Measurements from ENCODE around the gene TSEN54.
A peak's percentile ranks its signal among the peaks of the same experiment; 100 is the strongest.
"Not testable (repeated sequence)": the region's sequence is repeated elsewhere in the genome, so short reads cannot be mapped to it uniquely, and the experiment has no call there.

Gene TSEN54

DNA sequence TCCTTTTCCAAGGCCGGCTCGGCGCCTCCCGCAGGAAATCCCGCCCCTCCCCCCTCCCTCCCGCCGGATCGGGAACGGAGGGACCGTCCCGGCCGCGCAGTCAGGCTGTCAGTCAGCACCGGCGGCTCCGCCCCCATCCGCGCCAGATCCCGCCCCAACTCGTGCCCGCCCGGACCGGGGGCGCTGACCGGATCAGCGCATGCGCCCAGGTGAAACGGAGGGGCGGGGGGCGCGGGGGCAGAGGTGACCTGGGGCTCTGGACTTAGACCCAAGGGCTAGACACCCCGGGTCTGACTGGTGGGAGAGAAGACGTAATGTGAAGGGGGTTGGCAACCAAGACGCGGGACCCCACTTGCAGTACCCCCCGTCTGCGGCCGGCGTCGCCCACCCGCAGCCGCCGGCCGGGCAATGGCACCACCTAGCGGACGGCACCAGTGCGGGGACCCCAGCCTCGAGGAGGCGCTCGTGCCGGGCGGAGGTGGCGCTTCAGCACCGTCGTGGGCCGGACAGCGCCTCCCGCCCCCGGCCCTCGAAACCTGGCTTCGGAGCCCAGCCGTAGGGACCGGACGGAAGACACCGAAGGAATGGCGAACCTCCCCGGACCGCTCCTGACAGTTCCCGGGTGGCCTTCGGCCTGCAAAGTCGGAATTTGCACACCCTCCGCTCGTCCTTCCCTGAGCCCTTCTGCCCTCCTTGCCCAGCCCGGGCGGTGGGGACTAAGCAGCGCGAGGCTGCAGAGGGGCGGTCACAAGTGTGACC, 653 bp upstream of the TSEN54 start, which contains the start of gene CASKIN2:
Gene CASKIN2, minus strand, starts transcription at position 42 of the 759 bp plus-strand sequence. CDS start 1,733 bp downstream, outside the sequence.
- peak within 1 kb of the TSS; percentile 78 for H3K4me3 ChIP-seq (ENCODE audit: low read depth, low read length)
- in situ Hi-C loops (cut with HindIII; ENCODE audit: low sequenced_read_pairs): no loop called here
- TF ChIP-seq CTCF (IDR thresholded peaks at IDR 0.05; ENCODE audit: low read depth, low read length, missing control alignments): peak; percentile 97
- DNase-seq (ENCODE audit: low read depth): peak; percentile 72

DNA sequence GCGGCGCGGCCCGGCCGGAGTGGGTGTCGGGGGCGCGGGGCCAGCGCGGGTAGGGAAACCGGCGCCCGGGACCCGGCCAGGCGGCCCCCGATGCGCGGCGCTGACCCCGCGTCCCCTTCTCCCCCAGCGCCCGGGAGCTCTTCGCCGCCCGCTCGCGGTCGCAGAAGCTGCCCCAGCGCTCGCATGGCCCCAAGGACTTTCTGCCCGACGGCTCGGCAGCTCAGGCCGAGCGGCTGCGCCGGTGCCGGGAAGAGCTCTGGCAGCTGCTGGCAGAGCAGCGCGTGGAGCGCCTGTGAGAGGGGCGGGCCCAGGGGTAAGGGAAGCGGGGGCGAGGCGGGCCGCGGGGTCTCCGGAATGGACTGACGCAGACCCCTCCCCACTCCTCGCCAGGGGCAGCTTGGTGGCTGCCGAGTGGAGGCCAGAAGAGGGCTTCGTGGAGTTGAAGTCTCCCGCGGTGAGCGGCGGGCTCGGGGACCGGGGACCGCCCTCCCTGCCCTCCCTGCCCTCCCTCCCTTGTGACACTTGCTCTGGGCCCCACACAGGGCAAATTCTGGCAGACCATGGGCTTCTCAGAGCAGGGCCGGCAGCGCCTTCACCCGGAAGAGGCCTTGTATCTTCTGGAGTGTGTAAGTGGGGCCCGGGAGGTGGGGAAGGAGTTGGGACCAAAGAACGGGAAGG, 430 bp downstream of the TSEN54 start:
- DNase-seq (ENCODE audit: low read depth): no peak
- peak overlapping the region; percentile 78 for H3K4me3 ChIP-seq (ENCODE audit: low read depth, low read length)
- no peak for TF ChIP-seq CTCF (IDR thresholded peaks at IDR 0.05; ENCODE audit: low read depth, low read length, missing control alignments)
- in situ Hi-C loops (cut with HindIII; ENCODE audit: low sequenced_read_pairs): no loop called here

DNA sequence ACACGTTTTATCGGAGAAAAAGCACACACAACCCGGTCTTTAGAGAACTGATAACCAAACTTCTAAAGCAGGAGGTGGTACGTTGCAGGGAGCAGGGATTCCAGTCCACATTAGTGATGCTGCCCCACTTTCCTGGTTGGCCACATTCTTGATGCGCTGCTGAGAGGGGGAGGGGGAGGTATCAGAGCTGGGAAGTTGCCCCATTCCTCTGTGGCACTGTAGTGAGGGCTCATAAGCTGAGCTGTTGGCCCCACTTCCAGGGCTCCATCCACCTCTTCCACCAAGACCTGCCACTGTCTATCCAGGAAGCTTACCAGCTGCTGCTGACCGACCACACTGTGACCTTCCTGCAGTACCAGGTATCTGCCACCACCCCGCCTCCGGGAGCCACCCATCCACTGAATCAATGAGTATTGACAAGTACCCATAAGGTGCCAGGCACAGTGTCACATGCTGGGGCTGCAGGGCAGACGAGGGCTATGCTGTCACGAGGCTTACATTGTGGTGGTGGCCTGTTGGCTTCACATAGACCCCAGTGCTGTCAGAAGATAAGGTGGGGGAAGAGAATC, 1.1 kb downstream of the TSEN54 start:
- H3K4me3 ChIP-seq (ENCODE audit: low read depth, low read length): peak overlapping the region; percentile 78
- in situ Hi-C loops (cut with HindIII; ENCODE audit: low sequenced_read_pairs): no loop called here
- DNase-seq (ENCODE audit: low read depth): no peak
- TF ChIP-seq CTCF (IDR thresholded peaks at IDR 0.05; ENCODE audit: low read depth, low read length, missing control alignments): no peak

DNA sequence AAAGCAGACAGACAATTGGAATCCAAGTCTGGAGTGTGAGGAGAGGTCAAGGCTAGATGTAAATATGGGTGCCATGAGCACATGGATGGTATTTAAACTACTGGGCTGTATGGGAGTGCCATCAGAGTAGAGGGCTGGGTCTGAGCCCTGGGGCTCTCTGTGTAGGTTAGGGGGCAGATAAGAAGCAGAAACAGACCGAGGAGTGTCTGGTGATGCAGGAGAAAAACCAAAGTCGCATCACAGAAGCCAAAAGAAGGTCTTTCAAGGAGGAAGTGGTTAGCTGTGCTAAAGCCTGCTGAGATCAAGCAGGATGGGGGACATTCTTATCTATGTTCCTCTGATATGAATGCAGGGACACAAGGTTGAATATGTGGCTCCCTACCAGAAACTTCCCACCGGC, 1.9 kb downstream of the TSEN54 start:
- in situ Hi-C loops (cut with HindIII; ENCODE audit: low sequenced_read_pairs): no loop called here
- no peak overlapping the region for H3K4me3 ChIP-seq (ENCODE audit: low read depth, low read length)
- TF ChIP-seq CTCF (IDR thresholded peaks at IDR 0.05; ENCODE audit: low read depth, low read length, missing control alignments): no peak
- no peak for DNase-seq (ENCODE audit: low read depth)

DNA sequence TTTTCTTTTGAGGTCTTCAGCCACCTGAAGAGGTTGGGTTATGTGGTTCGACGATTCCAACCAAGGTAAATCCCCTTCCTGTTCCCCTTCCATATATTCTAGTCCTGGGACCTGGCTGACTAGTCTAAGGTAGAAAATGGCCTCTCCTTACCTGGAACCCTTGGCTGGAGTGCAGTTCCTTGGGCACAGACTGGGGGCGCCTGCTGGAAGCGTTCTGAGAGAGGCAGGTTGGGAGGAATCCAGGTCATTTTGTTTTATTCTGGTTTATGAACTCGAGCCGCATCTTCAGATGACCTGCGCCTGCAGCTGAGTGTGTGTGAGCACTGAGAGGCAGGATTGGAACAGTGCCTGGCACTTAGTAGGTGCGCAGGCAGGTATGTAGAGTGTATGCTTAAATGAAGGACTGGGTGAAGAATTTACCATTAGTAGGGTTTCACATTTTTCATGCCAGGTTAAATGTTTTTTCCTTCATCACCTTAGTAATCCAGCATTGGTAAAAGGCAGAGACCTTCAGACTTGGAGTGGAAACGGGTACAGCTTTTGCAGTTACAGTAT, 2.7 kb downstream of the TSEN54 start:
- DNase-seq (ENCODE audit: low read depth): no peak
- no peak for TF ChIP-seq CTCF (IDR thresholded peaks at IDR 0.05; ENCODE audit: low read depth, low read length, missing control alignments)
- no peak overlapping the region for H3K4me3 ChIP-seq (ENCODE audit: low read depth, low read length)
- in situ Hi-C loops (cut with HindIII; ENCODE audit: low sequenced_read_pairs): no loop called here

DNA sequence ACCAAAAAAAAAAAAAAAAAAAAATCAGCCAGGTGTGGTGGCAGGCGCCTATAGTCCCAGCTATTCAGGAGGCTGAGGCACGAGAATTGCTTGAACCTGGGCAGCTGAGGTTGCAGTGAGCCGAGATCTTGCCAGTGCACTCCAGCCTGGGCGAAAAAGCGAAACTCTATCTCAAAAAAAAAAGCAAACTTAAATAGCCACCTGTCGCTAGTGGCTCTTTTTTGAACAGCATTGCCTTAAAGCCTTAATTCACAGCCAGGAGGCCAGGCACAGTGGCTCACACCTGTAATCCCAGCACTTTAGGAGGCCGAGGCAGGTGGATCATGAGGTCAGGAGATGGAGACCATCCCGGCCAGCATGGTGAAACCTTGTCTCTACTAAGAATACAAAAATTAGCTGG, 4.1 kb downstream of the TSEN54 start:
- H3K4me3 ChIP-seq (ENCODE audit: low read depth, low read length); DNase-seq (ENCODE audit: low read depth); in situ Hi-C loops (cut with HindIII; ENCODE audit: low sequenced_read_pairs): not testable (repeated sequence)
